ENCODE results near the gene CCNF. TPM values are rescaled to one million over a fixed set of nuclear protein-coding genes. Genes with fewer than 3 reads are reported as not detected.
A peak's percentile ranks its signal among the peaks of the same experiment; 100 is the strongest.

CCNF gene
- total and polyA plus RNA-seq, 10 of the 15 experiments (the other 5 are each of a cell fraction or from before 2014, with no cell fraction given): 4.0 to 63.2 (median 27.5) TPM

DNA sequence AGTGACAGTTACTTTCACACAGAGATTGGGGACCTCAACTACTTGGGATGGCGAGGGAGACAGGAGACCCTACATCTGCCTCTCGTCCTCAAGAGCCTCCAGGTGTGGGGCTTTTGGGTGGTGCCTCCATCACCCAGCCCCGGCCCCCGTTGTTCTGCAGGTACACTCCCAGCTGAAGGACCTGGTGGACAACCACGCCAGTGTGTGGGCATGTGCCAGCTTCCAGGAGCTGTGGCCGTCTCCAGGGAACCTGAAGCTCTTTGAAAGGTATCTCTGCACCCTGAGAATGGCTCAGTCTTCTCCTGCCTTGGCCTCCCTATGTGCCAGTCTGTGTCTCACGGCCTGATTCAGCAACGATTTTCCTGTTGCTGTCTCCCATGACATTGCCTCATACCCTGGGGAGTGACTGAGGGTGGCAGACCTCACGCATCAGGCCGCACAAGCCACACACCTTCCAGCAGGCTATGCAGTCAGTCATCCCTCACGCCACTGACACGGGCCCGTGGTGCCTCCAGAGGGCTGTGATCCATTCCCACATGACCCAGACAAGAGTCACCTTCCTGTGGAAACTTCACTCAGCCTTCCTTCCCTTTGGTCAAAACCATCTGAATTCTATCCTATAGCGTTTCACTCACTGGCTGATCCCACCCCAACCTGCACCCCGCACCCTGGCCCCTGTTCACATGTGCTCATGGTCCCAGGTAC lies 3.7 kb downstream of the CCNF start:
- ATAC-seq (no peak), DNase-seq (ENCODE audit: low read depth, low spot score) (no peak), FAIRE-seq (no peak)
- Histone ChIP-seq H3K4me1 (ENCODE audit: control insufficient read depth, insufficient read depth, low read length) (peaks cover 5% of the 10 kb centered on the region), H3K27ac (ENCODE audit: control insufficient read depth, insufficient read depth) (no peak overlapping the region), H3K79me2 (ENCODE audit: control insufficient read depth, insufficient read depth, low read length) (peaks cover 28% of the 10 kb centered on the region), H2AFZ (ENCODE audit: control insufficient read depth, low read depth, low read length) (no peak overlapping the region), H3K4me2 (ENCODE audit: control insufficient read depth, insufficient read depth) (peak overlapping the region; percentile 14; the same call in 1 of the 2 replicates), H3K36me3 (ENCODE audit: control insufficient read depth in 2 of 2, insufficient read depth in 2 of 2, low read length in 1 of 2) (peaks cover 28 to 31% of the 10 kb centered on the region in 2 experiments), H3K27me3 (replicated peaks in 1 of 2; ENCODE audit: control insufficient read depth in 2 of 2, insufficient read depth in 2 of 2, low read length in 1 of 2) (no peaks in the 10 kb centered on the region), H4K20me1 (ENCODE audit: control insufficient read depth, insufficient read depth) (no peaks in the 10 kb centered on the region), H3K4me3 (no peak overlapping the region), H3K9ac (ENCODE audit: control insufficient read depth, insufficient read depth, low read length) (no peak overlapping the region), H3K9me3 (replicated peaks; ENCODE audit: control insufficient read depth, insufficient read depth, low read length) (no peaks in the 10 kb centered on the region)
- 99% methylated on average over 15 of the region's 15 CpGs for WGBS (ENCODE audit: insufficient coverage, insufficient replicate concordance, low lambda C conversion rate, missing lambda C conversion rate)
- SMC1A ChIA-PET (ENCODE audit: uncharacterized antibody, unreplicated experiment): no interaction called here
- in situ Hi-C loops (cut with MboI): loop anchor here (5.0 kb wide), 1 partner anchor 74 kb away; no protein-coding TSS in a partner anchor
- POLR2A ChIA-PET: no interaction called here
- CTCF ChIA-PET: interaction anchor here (0.7 to 1.3 kb wide), 2 partner anchors 42 to 43 kb away, joined by 3 read pairs; partner anchors contain the start of gene TBC1D24
- intact Hi-C loops (cut with micrococcal nuclease; ENCODE audit: unreplicated experiment): loop anchor here (2.0 kb wide), 1 partner anchor 68 kb away; no protein-coding TSS in a partner anchor
- RAD21 ChIA-PET (ENCODE audit: unreplicated experiment): no interaction called here
- no TSS peak for BruUV-seq (replicated peaks)
- no peak for TF ChIP-seq LARP7 (IDR thresholded peaks at IDR 0.05)
- no peak for TF ChIP-seq NFXL1 (IDR thresholded peaks at IDR 0.05; ENCODE audit: borderline replicate concordance)
- no peak for TF ChIP-seq ATF3 (IDR thresholded peaks at IDR 0.05; ENCODE audit: borderline replicate concordance, extremely low read depth, low read depth, low read length)
- no peak for TF ChIP-seq SUZ12 (IDR thresholded peaks at IDR 0.05; ENCODE audit: unreplicated experiment)
- no peak for TF ChIP-seq PAX5 (IDR thresholded peaks at IDR 0.05; ENCODE audit: borderline replicate concordance, low read depth, low read length)
- TF ChIP-seq DPF2 (IDR thresholded peaks at IDR 0.05): no peak
- TF ChIP-seq BCL3 (IDR thresholded peaks at IDR 0.05; ENCODE audit: borderline replicate concordance, insufficient read depth, low read depth, low read length, poor library complexity, severe bottlenecking): no peak
- TF ChIP-seq BHLHE40 (IDR thresholded peaks at IDR 0.05; ENCODE audit: borderline replicate concordance in 1 of 2, low read depth in 2 of 2, low read length in 1 of 2): no peak
- TF ChIP-seq, protein P1, sequence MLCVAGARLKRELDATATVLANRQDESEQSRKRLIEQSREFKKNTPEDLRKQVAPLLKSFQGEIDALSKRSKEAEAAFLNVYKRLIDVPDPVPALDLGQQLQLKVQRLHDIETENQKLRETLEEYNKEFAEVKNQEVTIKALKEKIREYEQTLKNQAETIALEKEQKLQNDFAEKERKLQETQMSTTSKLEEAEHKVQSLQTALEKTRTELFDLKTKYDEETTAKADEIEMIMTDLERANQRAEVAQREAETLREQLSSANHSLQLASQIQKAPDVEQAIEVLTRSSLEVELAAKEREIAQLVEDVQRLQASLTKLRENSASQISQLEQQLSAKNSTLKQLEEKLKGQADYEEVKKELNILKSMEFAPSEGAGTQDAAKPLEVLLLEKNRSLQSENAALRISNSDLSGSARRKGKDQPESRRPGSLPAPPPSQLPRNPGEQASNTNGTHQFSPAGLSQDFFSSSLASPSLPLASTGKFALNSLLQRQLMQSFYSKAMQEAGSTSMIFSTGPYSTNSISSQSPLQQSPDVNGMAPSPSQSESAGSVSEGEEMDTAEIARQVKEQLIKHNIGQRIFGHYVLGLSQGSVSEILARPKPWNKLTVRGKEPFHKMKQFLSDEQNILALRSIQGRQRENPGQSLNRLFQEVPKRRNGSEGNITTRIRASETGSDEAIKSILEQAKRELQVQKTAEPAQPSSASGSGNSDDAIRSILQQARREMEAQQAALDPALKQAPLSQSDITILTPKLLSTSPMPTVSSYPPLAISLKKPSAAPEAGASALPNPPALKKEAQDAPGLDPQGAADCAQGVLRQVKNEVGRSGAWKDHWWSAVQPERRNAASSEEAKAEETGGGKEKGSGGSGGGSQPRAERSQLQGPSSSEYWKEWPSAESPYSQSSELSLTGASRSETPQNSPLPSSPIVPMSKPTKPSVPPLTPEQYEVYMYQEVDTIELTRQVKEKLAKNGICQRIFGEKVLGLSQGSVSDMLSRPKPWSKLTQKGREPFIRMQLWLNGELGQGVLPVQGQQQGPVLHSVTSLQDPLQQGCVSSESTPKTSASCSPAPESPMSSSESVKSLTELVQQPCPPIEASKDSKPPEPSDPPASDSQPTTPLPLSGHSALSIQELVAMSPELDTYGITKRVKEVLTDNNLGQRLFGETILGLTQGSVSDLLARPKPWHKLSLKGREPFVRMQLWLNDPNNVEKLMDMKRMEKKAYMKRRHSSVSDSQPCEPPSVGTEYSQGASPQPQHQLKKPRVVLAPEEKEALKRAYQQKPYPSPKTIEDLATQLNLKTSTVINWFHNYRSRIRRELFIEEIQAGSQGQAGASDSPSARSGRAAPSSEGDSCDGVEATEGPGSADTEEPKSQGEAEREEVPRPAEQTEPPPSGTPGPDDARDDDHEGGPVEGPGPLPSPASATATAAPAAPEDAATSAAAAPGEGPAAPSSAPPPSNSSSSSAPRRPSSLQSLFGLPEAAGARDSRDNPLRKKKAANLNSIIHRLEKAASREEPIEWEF (IDR thresholded peaks at IDR 0.05; ENCODE audit: insufficient replicate concordance, low read depth, low read length): no peak
- no peak for TF ChIP-seq RUNX3 (IDR thresholded peaks at IDR 0.05; ENCODE audit: low read length)
- TF ChIP-seq TCF3 (IDR thresholded peaks at IDR 0.05; ENCODE audit: borderline replicate concordance, insufficient read depth, low read depth, low read length): no peak
- TF ChIP-seq SPI1 (IDR thresholded peaks at IDR 0.05; ENCODE audit: borderline replicate concordance, insufficient read depth, low read depth, low read length): no peak
- TF ChIP-seq PBX3 (IDR thresholded peaks at IDR 0.05; ENCODE audit: insufficient replicate concordance, low read depth, low read length): no peak
- TF ChIP-seq BACH1 (IDR thresholded peaks at IDR 0.05; ENCODE audit: borderline replicate concordance): no peak
